ENCODE measurements around the gene CXCL8. TPM values are rescaled to one million over a fixed set of nuclear protein-coding genes. Genes with fewer than 3 reads are reported as not detected.

The CXCL8 gene
- total RNA-seq, 1 experiment from 2014 or later = 0.82 TPM

DNA sequence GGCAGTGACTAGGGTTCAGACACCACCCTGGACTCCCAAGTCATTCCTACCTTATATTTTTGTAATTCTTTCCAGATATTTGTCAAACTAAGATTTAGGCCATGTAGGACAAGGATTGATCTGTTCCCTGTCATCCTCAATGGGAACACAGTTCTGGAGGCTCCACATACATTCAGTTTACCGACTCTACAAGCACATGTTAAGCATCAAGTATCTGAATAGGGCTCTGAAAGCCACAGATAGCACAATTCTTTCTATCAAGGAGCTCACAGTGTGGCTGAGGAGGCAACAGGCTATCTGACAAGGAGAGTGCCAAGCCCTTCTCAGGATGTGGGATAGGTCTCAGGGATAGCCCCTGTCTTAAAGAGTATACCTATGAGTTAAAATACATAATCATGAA, 37.0 kb upstream of the CXCL8 start:
- Histone ChIP-seq H3K4me3 (ENCODE audit: low read depth in 2 of 2, low read length in 2 of 2) (no peak overlapping the region), H3K27ac (ENCODE audit: low read length) (peak overlapping the region; percentile 97; the same call in 1 of the 2 replicates), H3K36me3 (ENCODE audit: control insufficient read depth, insufficient read depth, low read length) (no peaks in the 10 kb centered on the region), H3K9me3 (ENCODE audit: control insufficient read depth, insufficient read depth, low read depth, low read length) (no peaks in the 10 kb centered on the region; the same call in 1 of the 2 replicates), H3K27me3 (ENCODE audit: control insufficient read depth, insufficient read depth, low read length) (no peaks in the 10 kb centered on the region), H3K4me1 (ENCODE audit: control insufficient read depth, insufficient read depth, low read length) (peaks cover 13% of the 10 kb centered on the region)
- CTCF ChIA-PET = no interaction called here
- TF ChIP-seq, protein P1, sequence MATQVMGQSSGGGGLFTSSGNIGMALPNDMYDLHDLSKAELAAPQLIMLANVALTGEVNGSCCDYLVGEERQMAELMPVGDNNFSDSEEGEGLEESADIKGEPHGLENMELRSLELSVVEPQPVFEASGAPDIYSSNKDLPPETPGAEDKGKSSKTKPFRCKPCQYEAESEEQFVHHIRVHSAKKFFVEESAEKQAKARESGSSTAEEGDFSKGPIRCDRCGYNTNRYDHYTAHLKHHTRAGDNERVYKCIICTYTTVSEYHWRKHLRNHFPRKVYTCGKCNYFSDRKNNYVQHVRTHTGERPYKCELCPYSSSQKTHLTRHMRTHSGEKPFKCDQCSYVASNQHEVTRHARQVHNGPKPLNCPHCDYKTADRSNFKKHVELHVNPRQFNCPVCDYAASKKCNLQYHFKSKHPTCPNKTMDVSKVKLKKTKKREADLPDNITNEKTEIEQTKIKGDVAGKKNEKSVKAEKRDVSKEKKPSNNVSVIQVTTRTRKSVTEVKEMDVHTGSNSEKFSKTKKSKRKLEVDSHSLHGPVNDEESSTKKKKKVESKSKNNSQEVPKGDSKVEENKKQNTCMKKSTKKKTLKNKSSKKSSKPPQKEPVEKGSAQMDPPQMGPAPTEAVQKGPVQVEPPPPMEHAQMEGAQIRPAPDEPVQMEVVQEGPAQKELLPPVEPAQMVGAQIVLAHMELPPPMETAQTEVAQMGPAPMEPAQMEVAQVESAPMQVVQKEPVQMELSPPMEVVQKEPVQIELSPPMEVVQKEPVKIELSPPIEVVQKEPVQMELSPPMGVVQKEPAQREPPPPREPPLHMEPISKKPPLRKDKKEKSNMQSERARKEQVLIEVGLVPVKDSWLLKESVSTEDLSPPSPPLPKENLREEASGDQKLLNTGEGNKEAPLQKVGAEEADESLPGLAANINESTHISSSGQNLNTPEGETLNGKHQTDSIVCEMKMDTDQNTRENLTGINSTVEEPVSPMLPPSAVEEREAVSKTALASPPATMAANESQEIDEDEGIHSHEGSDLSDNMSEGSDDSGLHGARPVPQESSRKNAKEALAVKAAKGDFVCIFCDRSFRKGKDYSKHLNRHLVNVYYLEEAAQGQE (IDR thresholded peaks at IDR 0.05; ENCODE audit: insufficient read depth in 1 of 2, low read depth in 2 of 2, low read length in 1 of 2) = no peak
- TF ChIP-seq POLR2AphosphoS5 (IDR thresholded peaks at IDR 0.05; ENCODE audit: low read depth, low read length) (no peak), TCF7L2 (IDR thresholded peaks at IDR 0.05; ENCODE audit: low read depth, low read length) (no peak), SIN3A (IDR thresholded peaks at IDR 0.05; ENCODE audit: borderline replicate concordance, insufficient read depth, low read depth, low read length) (no peak)
- TF ChIP-seq, protein P2, sequence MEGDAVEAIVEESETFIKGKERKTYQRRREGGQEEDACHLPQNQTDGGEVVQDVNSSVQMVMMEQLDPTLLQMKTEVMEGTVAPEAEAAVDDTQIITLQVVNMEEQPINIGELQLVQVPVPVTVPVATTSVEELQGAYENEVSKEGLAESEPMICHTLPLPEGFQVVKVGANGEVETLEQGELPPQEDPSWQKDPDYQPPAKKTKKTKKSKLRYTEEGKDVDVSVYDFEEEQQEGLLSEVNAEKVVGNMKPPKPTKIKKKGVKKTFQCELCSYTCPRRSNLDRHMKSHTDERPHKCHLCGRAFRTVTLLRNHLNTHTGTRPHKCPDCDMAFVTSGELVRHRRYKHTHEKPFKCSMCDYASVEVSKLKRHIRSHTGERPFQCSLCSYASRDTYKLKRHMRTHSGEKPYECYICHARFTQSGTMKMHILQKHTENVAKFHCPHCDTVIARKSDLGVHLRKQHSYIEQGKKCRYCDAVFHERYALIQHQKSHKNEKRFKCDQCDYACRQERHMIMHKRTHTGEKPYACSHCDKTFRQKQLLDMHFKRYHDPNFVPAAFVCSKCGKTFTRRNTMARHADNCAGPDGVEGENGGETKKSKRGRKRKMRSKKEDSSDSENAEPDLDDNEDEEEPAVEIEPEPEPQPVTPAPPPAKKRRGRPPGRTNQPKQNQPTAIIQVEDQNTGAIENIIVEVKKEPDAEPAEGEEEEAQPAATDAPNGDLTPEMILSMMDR (IDR thresholded peaks at IDR 0.05) = no peak
- intact Hi-C loops (cut with micrococcal nuclease; ENCODE audit: unreplicated experiment) (no loop called here), in situ Hi-C loops (cut with HindIII; ENCODE audit: low pct_unique_long_range_greater_than_20kb, low sequenced_read_pairs) (no loop called here)
- DNase-seq (ENCODE audit: low read depth, low spot score) (no peak), ATAC-seq (no peak)
- POLR2A ChIA-PET = no interaction called here
- BruUV-seq (replicated peaks) = no TSS peak

DNA sequence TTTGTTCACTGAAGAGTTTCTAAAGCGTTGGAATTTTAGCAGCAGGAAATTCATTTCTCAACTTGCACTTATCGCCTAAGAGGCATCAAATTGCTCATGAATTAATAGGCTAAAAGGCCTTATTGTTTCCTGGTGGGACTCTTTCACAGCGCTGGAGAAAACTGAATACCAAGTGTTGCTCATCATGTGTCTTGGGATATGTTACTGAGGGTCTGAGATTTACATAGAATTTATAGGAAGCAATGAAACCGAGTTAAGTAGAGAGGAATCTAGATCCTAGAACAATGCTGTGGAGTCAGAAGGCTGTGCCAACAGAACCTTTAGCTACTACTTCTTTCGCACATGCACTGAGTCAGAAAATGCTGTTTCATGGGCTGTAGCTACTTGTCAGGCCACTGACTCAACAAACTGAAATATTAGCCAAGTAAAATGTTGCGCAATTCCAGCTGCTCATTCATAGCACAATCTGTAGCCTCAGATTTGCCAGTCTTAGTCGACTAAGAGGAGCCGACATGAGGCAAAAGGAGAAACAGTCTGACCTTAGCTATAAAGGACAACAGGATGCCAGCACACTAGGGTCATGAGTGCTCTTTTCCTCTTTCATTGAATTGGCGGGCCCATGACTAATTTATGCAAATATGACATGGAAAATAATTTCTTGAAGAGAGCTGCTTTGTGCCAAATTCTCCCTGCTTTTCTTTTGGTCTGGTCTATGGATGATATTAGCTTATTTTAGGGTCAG, 35.9 kb upstream of the CXCL8 start:
- ChIA-PET POLR2A (no interaction called here), CTCF (no interaction called here)
- H3K4me3 ChIP-seq (ENCODE audit: low read depth in 2 of 2, low read length in 2 of 2) = no peak overlapping the region
- intact Hi-C loops (cut with micrococcal nuclease; ENCODE audit: unreplicated experiment) (no loop called here), in situ Hi-C loops (cut with HindIII; ENCODE audit: low pct_unique_long_range_greater_than_20kb, low sequenced_read_pairs) (no loop called here)
- H3K27me3 ChIP-seq (ENCODE audit: control insufficient read depth, insufficient read depth, low read length) = no peaks in the 10 kb centered on the region
- no peak for ATAC-seq
- no peak for TF ChIP-seq TCF7L2 (IDR thresholded peaks at IDR 0.05; ENCODE audit: low read depth, low read length)
- TF ChIP-seq, protein P2 (IDR thresholded peaks at IDR 0.05) = no peak
- TF ChIP-seq, protein P1 (IDR thresholded peaks at IDR 0.05; ENCODE audit: insufficient read depth in 1 of 2, low read depth in 2 of 2, low read length in 1 of 2) = no peak
- TF ChIP-seq POLR2AphosphoS5 (IDR thresholded peaks at IDR 0.05; ENCODE audit: low read depth, low read length) = no peak
- TF ChIP-seq SIN3A (IDR thresholded peaks at IDR 0.05; ENCODE audit: borderline replicate concordance, insufficient read depth, low read depth, low read length) = no peak
- no peaks in the 10 kb centered on the region for H3K36me3 ChIP-seq (ENCODE audit: control insufficient read depth, insufficient read depth, low read length)
- no peaks in the 10 kb centered on the region; the same call in 1 of the 2 replicates for H3K9me3 ChIP-seq (ENCODE audit: control insufficient read depth, insufficient read depth, low read depth, low read length)
- peak overlapping the region; percentile 97 for H3K27ac ChIP-seq (ENCODE audit: low read length)
- peak; percentile 82 for DNase-seq (ENCODE audit: low read depth, low spot score)
- H3K4me1 ChIP-seq (ENCODE audit: control insufficient read depth, insufficient read depth, low read length) = peaks cover 21% of the 10 kb centered on the region
- no TSS peak for BruUV-seq (replicated peaks)

Data from Panc1 (cell line).